GM18873 (cell line): ENCODE results near the gene LOXL1.
"Not testable (repeated sequence)": the region's sequence is repeated elsewhere in the genome, so short reads cannot be mapped to it uniquely, and the experiment has no call there.

ENCODE experiments used
- ATAC-seq: cut with Tn5 transposase; IDR thresholded peaks from one replicate; pipeline ENCODE4 v1.9.1; 2021; ENCODE audit warnings: mild to moderate bottlenecking, moderate library complexity, moderate number of reproducible peaks; ENCODE audit not compliant: unreplicated experiment, low FRiP score

The LOXL1 gene

DNA sequence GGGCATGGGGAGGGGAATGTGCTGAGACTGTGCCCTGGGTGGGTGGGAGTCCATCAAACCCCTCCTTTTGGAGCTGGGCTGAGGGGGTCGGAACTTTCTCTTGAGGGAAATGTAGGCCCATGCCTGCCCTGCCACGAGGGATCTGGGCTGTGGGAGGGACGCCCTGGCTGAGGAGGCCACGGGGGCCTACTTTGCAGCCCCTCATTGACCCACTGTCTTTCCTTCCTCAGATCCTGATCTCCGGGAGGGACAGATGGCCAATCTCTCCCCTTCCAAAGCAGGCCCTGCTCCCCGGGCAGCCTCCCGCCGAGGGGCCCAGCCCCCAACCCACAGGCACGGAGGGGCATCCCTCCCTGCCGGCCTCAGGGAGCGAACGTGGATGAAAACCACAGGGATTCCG lies 25.3 kb downstream of the LOXL1 start:
- ATAC-seq: no peak

DNA sequence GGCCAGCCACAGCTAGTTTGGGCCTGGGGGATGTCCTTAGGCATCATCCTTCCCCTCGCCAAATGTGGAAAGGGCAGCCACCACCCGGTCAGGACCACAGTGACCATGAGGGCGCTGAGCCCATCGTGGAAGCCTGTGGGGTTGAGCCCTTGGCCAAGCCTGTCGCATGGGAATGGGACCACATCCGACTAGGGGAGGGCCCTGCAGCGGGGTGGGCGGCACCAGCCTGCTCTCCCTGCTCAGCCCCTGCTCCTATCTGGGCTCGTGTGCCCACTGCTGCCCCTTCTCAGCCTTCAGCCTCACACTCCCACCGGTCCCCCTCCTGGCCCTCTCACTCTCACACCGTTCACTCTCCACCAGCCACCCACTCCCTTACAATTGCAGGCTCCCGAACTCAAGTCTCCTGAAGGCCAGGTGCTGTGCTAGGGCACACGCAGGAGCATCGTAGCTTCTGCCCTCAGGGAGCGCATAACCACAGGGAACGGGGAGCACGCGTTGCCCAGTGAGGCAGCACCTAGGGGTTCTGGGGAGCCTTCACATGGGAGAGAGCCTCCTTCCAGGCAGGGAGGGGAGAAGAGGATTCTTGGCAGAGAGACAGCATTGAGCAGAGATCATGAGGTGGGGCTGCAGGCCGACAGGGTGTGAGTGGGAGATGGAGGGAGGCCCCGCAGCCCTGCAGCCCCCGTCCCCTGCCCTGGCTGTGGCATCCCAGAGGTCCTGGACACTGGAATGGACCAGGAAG lies 26.1 kb downstream of the LOXL1 start:
- ATAC-seq: no peak

DNA sequence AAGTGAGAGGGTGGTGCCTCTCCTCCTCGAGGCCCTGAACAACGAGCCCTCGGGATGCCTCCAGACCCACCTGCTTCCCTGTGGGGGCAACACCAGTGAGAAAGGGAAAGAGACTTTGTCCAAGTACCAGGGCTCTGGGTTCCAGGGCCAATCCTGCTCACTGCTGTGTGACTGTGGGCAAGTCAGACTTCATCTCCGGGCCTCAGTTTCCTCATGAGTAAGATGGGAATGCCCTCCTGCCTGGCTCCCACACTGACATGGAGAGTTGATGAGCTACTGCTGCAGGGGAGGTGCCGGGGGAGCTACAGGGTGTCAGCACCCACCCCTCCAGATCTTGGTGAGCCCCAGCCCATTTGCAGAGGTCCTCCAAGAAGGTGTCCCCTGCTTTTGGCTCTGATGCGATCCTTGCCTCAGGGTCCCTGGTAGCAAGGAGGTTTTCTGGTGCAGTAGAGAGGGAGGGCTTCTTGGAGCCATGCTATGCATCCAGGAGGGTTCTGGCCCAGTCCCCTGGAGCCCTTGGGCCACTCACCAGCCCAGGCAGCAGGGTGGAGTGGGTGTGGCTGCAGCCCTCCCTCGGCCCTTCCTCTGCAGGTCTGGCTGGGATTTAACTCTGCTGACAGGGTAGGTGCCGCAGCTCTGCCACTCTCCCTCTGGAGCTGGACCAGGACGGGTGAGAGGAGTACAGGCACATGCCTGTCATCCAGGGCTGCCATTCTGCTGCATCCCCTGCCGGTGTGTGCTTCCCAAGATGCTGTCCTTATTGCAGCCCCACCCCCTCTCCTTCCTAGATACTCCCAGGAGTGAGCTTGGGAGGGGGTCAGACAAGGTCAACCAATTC lies 26.9 kb downstream of the LOXL1 start:
- ATAC-seq: no peak

DNA sequence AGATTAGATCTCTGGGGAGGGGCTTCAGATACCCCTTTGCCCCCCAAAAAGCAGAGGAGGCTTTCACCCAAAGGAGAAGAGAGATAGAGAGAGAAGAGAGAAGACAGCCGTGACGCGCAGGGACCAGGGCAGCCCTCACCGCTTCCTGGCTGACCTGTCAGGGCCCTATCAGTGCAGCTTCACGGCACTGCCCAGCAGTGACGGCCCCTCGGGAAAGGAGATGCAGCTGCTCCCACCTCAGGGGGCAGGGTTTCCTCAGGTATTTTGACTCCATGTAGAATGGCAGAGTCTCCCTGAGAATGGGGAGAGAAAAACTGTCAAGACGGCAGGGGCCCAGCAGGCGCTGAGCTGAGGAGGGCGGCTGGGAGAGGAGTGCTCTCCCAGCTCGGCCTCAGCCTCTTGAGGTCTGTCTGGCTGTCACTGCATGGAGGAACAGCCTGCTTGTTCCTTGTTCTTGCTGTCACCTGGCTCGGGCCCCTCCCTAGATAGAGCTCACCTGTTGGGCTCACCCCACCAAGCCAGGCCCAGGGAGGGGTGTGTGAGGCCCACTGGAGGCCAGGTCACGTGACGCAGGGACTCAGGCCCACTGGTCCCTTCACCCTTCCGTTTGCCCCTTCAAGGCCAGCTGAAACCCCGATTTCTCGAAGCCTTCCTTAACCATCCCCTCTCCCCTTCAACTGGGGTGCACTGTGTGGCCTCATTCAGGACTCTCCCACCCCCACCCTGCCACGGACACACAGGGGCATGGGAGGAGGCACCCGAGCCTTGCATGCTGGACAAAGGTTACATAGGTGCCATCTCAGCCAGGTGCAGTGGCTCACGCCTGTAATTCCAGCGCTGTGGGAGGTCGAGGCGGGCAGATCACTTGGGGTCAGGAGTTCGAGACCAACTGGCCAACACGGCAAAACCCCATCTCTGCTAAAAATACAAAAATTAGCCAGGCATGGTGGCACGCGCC lies 28.2 kb downstream of the LOXL1 start:
- ATAC-seq: no peak

DNA sequence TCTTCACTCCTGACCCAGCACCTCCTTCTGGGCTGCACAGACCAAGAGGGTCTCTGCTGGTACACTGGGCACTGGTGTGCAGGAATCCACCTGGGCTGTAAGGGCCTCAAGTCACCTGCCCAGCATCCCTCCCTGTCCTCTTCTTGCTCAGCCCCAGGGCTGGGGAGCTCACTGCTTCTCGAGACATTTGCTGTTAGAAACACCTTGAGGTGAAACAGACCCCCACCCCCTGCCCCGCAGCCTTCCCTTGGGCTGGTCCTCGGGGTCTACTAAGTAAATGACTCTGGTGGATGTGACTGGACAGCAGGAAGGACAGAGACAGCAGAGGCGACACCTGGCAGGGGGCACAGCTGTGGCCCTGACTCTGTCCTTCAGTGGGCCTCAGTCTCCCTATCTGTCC lies 29.1 kb downstream of the LOXL1 start:
- no peak for ATAC-seq

DNA sequence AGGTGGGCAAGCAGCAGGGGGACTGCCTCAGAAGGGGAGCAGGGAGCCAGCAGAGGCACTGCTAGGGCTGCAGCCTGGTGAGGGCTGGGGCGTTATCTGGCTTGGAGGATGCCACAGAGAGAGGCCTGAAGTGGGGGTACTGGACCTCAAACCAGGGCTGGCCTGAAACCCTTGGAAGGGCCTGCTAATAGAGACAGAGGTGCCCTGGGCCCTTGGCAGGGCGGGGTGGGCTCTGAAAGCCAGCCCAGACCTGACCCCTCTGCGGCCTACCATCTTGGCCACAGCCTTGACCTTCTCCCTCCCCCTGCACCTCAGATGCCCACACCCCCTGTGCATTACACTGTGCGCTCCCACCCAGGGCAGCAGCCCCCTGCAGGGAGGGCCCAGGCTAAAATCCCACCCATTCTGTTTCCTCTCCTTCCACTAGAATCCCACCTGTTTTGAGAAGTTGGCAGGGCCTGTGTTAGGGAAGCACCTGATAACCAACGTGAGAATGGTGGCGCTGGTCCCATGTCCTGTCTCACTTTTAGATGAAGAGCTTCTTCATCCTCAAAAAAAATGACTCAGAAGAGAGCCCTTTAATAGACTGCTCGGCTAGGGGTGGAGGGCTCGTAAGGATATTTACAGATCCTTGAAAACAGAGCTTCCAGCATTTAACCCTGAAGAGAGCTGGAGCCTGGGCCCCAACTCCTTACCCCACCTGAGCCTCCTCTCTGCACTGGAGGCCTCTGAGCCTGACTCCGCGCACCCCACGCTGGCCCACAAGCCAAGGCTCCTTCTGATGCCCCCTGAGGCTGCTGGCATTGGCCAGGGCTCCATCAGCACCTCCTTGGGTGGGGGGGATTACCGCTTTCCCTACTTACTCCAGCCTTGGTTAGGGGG lies 29.8 kb downstream of the LOXL1 start:
- ATAC-seq: no peak

DNA sequence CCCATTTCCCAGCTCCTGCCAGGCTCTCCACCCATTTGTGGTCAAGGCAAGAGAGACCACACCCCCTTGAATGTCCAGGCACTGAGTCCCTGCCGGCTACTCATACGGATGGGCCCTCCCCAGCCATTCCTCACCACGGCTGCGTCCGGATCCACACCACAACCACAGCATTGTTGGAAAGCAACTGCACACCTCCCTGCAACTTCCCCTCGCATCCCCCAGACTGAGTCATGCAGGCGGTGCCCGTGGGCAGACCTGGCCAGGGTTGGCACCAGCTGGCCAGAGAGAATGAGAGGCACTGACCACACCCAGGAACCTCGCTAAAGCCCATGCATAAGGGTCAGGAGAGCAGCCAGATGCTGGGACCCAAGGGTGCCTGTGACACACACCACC lies 30.5 kb downstream of the LOXL1 start:
- ATAC-seq: no peak

DNA sequence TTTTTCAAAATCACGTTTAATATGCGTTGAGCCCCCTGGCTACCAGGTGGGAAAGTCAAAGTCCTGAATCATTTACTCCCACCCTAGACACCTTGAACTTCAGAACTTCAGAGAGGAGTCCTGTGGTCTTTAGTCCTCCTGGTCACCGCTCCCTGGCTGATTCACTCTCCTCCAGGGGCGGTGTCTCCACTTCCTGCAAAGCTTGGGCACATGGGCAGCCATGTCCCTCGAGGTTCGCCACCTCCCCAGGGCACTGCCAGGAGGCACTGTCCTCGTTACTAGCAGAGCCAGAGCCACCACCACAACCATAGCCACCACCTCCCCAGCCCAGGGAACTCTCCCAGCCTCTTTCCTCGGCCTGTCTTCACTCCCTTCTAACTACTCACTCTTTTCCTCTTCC lies 31.0 kb downstream of the LOXL1 start:
- no peak for ATAC-seq

DNA sequence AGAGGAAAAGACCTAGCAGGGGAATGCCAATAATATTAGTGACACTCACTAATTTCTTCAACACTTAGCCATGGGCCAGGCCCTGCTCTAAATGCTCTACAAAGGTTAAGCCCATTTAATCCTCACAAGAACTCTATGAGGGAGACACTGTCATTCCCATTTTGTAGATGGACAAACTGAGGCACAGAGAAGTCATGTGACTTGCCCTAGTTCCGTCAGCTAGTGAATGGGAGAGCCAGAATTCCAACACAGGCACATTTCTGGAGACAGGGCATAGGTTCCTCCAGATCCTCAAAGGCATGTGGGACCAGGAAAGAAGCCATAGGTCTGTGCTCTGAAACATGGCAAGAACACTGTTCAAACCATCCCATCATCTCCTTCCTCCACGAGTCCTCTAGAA lies 31.5 kb downstream of the LOXL1 start:
- no peak for ATAC-seq

DNA sequence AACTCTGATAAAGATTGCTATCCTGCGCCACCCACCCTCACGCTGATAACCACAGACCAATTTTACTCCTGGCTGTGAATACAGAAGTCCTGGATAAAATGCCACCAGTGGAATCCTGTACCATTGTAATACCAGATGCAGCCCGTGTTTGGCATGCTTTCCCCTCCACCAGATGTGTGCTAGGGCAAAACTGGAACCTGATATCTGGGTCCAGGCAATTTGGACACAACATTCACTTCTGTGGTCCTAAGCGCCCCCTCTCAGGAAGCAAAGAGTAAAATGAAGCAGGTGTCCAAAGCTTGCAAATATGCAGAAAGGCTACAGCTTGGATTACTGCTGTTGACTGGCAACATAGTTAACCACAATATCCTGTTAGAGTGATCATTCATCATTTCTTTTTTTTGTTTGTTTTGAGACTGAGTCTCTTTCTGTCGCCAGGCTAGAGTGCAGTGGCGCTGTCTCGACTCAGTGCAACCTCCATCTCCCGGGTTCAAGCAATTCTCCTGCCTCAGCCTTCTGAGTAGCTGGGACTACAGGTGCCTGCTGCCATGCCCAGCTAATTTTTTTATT lies 32.8 kb downstream of the LOXL1 start:
- no peak for ATAC-seq

DNA sequence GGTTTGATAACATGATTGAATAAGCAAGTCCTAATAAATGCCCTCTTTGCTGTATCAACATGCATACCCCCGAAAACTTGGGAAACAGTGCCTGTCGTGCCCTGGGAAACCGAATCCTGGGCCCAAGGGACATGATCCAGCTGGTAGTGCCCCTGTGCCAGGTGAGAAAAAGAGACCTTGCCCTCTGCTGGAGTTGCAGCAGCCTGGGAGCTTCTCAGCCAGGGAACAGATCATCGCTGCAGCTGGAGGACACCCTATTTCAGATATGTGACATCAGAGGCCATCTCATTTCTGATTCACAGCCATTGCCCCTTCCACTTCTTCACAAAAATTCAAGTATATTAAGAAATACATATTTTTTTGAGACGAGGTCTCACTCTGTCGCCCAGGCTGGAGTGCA lies 33.5 kb downstream of the LOXL1 start:
- ATAC-seq: no peak

DNA sequence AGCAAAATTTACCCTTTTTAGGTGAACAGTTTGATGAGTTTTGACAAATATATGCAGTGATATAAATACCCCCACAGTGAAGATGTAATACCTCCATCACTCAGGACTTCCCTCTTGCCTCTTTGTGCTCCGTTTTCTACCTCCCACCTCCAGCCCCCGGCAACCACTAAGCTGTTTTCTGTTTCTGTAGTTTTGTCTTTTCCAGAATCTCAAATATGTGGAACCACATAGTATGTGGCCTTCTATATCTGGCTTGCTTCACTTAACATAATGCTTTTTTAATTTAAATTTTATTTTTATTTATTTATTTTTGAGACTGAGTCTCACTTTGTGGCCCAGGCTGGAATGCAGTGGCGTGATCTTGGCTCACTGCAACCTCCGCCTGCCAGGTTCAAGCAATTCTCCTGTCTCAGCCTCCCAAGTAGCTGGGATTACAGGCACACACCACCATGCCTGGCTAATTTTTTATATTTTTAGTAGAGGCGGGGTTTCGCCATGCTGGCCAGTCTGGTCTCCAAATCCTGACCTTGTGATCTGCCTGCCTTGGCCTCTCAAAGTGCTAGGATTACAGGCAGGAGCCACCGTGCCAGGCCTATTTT lies 34.3 kb downstream of the LOXL1 start:
- not testable (repeated sequence) for ATAC-seq

DNA sequence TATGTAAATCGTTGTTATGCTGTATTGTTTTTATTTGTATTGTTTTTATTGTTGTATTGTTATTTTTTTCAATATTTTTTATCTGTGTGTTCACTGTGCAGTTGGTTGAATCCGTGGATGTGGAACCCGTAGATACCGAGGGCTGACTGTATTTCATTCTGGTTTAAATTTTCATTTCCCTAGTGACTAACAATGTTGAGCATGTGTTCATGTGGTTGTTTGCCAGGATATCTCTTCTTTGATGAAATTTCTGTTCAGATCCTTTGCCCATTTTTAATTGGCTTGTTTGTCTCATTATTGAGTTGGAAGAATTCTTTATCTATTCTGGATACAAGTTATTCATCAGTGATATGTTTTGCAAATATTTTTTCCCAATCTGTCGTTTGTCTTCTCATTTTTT lies 36.2 kb downstream of the LOXL1 start:
- ATAC-seq: no peak

DNA sequence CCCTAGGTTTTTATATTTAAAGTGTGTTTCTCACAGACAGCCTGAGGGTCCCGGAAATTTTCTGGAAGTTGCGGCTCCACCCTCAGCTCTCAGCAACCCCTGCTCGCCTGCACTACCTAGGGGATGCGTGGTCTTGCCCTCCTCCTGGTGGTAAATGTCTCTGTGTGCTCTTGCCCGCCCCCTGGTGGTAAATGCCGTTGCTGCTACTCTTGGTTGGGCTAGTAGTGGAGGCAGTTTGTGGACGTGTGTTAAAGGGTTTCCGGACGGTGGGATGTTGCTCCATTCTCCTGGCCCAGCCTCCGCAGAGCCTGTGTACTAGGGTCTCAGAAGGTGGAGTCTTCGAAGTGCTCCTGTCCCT lies 38.5 kb downstream of the LOXL1 start:
- no peak for ATAC-seq

DNA sequence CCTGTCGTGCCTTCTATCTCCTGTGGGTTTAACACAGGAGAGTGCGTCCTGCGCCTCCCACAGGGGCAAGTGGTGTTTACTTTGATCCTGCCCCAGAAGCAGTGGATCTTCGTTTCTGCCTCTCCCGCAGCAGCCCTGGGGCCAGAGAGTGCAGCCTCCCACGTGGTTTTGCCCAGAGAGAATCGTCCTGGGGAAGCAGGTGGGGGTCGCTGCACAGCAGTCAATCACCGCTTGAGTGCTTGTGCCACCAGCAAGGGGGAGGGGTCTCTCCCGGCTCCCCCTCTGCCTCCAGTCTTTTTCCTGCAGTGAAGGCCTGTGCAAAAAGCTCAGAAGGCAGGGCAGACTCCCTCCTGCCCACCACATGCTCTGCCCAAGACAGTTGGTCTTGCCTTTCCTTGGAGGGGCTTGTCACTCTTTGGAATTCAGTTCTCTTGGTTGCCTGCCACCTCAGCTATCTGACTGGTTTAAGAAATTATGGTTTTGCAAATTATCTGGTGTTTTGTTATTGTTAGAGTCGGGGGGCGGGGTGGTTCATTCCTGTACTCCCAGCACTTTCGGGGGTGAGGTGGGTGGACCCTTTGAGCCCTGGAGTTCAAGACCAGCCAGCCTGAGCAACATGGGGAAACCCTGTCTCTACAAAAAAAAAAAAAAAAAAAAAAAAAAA lies 39.0 kb downstream of the LOXL1 start:
- no peak for ATAC-seq

DNA sequence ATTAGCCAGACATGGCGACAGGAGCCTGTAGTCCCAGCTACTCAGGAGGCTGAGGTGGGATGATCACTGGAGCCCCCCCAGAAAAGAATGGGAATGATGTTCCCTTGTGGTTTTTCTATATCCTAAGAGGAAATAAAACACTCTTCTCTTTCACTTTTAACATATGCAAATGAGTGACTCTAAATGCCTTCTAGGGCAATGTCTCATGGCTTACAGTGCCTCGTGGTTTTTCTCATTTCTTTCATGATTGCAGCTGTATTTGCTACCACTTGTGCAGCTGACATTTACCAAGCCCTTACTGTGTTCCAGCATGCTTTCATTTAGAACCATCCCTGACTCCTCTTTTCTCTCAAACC lies 39.5 kb downstream of the LOXL1 start:
- no peak for ATAC-seq

DNA sequence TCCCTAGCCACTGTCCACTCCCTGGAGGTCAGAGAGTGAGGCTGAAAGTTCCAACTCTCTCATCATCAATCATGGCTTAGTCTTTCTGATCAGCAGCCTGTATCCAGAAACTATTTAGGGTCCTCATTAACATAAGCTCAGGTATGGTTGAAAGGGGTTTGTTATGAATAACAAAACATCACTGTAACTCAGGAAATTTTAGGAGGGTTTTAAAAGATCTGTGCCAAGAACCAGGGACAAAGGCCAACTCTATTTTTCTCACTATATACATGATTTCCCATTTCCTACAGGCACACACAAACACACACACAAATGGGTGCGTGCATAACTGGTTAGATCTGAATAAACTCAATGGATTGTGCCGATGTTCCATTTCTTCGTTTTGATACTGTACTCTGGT lies 42.2 kb downstream of the LOXL1 start:
- no peak for ATAC-seq

DNA sequence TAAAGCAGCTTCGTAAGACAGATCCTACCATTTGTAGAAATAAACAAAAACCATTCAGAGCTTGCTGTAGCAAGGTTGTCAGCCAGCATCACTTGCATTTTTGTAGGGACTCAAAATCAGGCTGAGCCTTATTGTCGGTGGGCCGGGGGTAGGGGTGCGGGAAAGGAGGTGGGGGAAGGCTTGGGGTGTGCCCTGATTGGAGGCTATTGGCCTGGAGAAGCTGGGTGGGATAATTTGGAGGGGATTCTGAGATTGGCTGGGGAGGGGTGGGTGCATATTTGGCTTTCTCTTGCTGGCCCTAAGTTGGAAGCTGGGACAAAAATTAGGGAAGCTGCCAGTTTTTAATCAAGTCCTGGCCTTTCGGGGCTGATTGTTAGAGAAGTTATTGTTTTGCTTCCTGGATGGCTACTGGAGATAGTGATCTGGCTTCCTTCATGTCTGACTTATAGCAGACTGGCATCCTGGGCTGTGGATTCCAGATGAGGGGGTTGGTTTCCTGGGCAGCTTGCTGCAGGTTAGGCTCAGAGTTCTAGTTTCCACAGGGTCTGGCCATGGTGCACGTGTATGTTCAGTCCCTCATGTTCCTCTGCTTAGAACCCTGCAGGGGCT lies 43.0 kb downstream of the LOXL1 start:
- no peak for ATAC-seq
